GM18870 (cell line): Measurements from ENCODE around the gene CYP2A6.
"Not testable (repeated sequence)": the region's sequence is repeated elsewhere in the genome, so short reads cannot be mapped to it uniquely, and the experiment has no call there.

Experiments used
- ATAC-seq: cut with Tn5 transposase; IDR thresholded peaks from one replicate; pipeline ENCODE4 v1.9.1; 2021; ENCODE audit warnings: moderate library complexity; ENCODE audit not compliant: unreplicated experiment

Gene CYP2A6

DNA sequence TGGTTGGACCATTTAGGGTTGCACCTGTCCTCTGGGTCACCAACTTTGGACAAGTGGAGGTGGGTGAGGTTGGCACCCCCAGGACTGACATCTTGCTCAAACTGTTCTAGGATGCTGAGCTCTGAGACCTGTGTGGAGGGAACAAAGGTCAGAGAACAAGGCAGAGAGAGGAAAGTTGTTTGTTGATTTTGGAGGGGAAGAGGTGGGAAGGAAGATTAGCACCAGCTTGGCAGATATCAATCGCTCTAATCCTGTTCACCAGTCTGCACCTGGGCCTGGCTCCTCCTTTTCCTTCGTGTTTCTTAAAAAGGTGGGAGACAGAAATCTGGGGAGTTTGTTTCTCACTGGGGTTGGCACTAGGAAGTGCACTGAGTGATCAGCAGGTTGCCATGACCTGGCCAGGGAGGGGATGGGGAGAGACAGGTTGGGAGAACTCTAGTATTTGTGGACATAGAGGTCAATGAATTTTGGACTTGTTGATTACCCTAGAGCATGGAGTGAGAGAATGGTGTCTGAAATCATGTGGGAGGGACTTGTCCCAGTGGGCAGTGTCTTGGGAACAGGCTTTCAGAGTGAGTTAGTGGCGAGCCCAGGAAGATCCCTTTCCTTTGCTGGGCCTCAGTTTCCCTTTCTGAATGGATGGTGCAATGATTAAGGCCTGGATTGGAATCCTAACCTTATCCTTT is 2.4 kb upstream of the CYP2A6 start:
- ATAC-seq = not testable (repeated sequence)

DNA sequence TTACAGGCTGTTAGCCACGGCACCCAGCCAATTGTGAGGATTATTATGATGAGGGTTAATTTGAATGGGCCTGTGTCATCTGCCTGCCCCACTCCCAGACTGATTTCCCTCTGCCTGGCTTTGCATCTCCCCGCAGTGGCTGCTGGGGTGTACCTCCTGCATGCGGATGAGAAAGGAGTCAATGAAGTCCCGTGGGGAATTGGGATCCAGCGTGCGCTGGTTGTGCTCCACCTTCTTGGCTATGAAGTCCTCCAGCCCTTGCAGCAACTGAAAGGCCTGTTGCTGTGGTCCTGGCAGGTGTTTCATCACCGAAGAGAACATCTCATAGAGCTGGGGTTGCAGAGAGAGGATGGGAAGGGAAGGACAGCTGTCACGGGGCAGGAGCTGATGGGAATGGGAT is 3.5 kb downstream of the CYP2A6 start:
- not testable (repeated sequence) for ATAC-seq

- not testable (repeated sequence) for ATAC-seq
These were observed 6.6 kb downstream of the CYP2A6 start for GRCh38 chr19:40843653-40844052.

DNA sequence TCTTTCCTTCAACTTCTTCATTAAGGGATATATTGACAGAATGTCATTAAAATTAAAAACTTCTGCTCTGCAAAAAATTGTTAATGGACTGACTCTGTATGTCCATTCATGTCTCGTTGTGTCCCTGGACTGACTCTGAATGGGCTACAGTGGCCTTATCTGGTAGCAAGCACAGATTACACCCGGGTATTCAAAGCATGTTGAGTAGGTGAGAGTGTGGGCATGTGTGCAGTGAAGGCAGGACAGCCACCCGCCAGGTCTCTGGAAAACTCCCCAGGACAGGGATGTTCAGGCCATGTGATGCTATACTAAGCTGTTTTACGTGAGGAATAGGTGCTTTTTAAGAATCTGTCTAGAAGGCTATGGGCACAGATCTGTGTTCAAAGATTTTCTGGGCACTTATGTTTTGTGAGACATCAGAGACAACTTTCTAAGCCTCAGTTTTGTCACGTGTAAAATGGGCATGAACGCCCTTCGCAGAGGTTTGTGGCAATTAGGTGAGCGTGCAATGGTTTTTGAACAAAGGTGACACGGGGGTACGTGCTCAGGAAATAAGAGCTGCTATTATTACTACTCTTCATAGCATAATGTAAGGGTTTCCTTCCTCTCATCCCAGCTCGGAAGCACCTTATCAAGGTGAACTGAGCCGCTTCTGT is 7.1 kb downstream of the CYP2A6 start:
- ATAC-seq = not testable (repeated sequence)

GRCh38 chr19:40842012-40842411 is 8.2 kb downstream of the CYP2A6 start:
- not testable (repeated sequence) for ATAC-seq

- not testable (repeated sequence) for ATAC-seq
These were observed 11.8 kb downstream of the CYP2A6 start for GRCh38 chr19:40838477-40838876.

- ATAC-seq = no peak
These were observed 13.4 kb downstream of the CYP2A6 start for GRCh38 chr19:40836754-40837429.

- ATAC-seq = not testable (repeated sequence)
These were observed 16.3 kb downstream of the CYP2A6 start for GRCh38 chr19:40833728-40834533.

GRCh38 chr19:40832431-40832790 is 17.8 kb downstream of the CYP2A6 start:
- not testable (repeated sequence) for ATAC-seq

DNA sequence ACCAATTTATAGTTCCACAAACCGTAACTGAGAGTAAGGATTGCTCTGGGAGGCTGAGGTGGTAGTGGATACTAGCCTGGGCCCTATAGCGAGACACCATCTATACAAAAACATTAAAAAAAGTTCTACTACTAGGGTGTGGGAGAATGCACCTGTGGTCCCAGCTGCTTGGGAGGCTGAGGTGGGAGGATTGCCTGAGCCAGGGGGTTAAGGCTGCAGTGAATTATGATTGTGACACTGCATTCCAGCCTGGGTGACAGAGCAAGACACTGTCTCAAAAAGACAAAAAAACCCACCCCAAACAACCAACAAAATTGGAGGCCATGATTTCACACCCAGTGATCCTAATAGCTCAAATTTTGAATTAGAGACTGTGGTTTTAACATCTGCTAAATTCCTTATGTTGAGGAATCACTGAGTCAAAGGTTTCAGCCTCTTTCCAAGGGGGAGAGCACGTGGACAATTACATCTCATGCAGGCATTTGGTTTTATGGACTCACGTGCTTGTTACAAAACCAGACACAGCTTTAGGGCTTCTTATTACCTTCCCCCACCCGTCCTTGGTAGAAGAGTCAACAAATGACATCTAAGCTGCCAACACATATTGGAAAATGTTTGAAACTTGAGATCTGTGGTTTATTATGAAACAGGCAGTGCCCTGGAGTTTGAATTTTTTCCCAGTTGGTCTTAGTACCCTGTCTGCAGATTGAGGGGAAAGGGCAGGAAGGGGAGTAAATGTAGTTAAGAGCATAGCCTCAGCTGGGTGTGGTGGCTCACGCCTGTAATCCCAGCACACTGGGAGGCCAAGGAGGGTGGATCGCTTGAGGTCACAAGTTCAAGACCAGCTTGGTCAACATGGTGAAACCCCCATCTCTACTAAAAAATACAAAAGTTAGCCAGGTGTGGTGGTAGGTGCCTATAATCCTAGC is 18.5 kb downstream of the CYP2A6 start:
- no peak for ATAC-seq

GRCh38 chr19:40830741-40831140 is 19.5 kb downstream of the CYP2A6 start:
- not testable (repeated sequence) for ATAC-seq

GRCh38 chr19:40829205-40829604 is 21.0 kb downstream of the CYP2A6 start:
- ATAC-seq = no peak

DNA sequence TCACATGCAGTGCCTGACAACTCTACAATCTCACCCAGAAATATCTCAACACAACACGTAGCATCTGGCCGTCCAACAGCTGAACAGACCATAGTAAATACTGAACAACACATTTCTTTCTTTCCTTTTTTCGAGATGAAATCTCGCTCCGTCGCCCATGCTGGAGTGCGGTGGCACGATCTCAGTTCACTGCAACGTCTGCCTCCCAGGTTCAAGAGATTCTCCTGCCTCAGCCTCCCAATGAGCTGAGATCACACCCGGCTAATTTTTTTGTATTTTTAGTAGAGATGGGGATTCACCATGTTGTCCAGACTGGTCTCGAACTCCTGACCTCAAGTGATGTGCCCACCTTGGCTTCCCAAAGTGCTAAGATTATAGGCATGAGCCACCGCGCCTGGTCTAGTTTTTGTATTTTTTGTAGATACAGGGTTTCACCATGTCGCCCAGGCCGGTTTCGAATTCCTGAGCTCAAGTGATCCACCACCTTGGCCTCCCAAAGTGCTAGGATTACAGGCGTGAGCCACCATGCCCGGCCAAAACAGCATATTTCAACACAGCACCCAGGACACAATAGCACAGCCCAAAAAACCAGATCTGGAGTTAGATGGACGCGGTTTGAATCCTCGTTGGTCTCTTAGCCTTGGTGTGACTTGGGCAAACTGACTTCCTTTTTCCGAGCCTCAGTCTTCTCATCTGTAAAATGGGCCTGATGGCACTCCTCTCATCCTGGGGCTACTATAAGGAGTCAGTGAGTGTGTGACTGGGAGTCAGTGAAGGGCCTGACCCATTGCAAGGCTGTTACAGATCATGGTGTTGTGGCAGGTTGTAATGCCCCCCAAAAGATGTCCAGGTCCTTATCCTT is 22.6 kb downstream of the CYP2A6 start:
- no peak for ATAC-seq

GRCh38 chr19:40826699-40827385 is 23.4 kb downstream of the CYP2A6 start:
- not testable (repeated sequence) for ATAC-seq

DNA sequence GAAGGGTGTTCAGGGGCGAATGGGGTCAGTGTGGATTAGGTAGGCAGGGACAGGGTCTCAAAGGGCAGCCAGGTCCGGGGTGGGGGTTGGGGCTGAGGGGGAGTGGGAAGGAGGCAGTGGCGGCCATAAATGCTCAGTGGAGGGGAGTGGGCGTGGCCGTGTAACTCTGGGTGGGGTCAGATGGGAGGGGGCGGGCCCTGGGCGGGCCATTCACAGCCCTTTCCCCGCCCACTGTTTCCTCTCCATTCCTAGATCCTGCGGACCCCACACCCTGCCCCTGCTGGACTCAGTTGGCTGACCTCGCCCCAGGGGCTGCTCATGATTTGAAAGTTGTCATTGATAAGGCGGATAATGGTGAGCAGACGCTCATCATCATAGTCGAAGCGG is 23.9 kb downstream of the CYP2A6 start:
- not testable (repeated sequence) for ATAC-seq

DNA sequence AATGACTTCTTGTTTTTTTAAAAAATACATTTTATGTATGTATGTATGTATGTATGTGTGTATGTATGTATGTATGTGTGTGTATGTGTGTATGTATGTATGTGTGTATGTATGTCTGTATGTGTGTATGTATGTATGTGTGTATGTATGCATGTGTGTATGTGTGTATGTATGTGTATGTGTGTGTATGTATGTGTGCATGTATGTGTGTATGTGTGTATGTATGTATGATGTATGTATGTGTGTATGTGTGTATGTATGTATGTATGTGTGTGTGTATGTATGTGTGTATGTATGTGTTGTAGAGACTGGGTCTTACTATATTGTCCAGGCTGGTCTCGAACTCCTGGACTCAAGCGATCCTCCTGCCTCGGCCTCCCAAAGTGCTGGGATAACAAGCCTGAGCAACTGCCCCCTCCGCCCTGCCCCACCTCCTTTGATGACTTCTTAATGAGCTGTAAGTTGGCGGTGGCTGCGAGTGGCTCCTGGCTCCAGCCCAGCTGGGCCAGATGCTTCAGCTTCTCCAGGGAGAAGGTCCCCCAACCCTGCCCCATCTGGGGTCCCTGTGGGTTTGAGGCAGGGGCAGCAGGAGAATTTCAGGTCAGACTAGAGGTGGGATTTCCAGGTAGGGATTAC is 24.7 kb downstream of the CYP2A6 start:
- ATAC-seq = not testable (repeated sequence)

GRCh38 chr19:40824916-40825315 is 25.3 kb downstream of the CYP2A6 start:
- ATAC-seq = not testable (repeated sequence)
